ENCODE results near the gene ALG3. TPM values are rescaled to one million over a fixed set of nuclear protein-coding genes. Genes with fewer than 3 reads are reported as not detected.

Gene ALG3
- total RNA-seq, 1 donor from 2014 or later: 23.7 TPM

- H3K9me3 Mint-ChIP-seq: no peaks in the 10 kb centered on the region
- TF ChIP-seq CTCF (IDR thresholded peaks at IDR 0.05): no peak
- no peak for TF ChIP-seq EZH2phosphoT487 (IDR thresholded peaks at IDR 0.05)
- no peak for TF ChIP-seq EZH2 (IDR thresholded peaks at IDR 0.05)
- Histone ChIP-seq H3K27me3 (no peaks in the 10 kb centered on the region), H3K4me2 (no peak overlapping the region), H2AFZ (replicated peaks) (no peak overlapping the region), H3K36me3 (no peaks in the 10 kb centered on the region), H3K4me3 (no peak overlapping the region), H3K9ac (no peak overlapping the region), H4K20me1 (ENCODE audit: low read depth) (peaks cover 31% of the 10 kb centered on the region), H3F3A (ENCODE audit: low read depth) (peaks cover 5% of the 10 kb centered on the region), H3K27ac (no peak overlapping the region), H3K4me1 (no peaks in the 10 kb centered on the region), H3K79me2 (ENCODE audit: low read depth) (peaks cover 3% of the 10 kb centered on the region), H3K9me3 (ENCODE audit: low read depth) (no peaks in the 10 kb centered on the region)
- H3K36me3 Mint-ChIP-seq: peaks cover 1% of the 10 kb centered on the region
- no peak overlapping the region for H3K4me3 Mint-ChIP-seq
- H3K4me1 Mint-ChIP-seq: no peaks in the 10 kb centered on the region
- peaks cover 8% of the 10 kb centered on the region for H3K27me3 Mint-ChIP-seq (ENCODE audit: insufficient read depth, low read depth)
- no peak for DNase-seq (ENCODE audit: low spot score)
- no peak overlapping the region for H3K27ac Mint-ChIP-seq
Observed at GRCh38 chr3:184242297-184242685, 6.5 kb downstream of the ALG3 start.

GRCh38 chr3:184241447-184242296, 7.1 kb downstream of the ALG3 start:
- H3K4me2 ChIP-seq: no peak overlapping the region

GRCh38 chr3:184241141-184241446, 7.7 kb downstream of the ALG3 start:
- H3K4me2 ChIP-seq: no peak overlapping the region
- H3K36me3 Mint-ChIP-seq: peaks cover 1% of the 10 kb centered on the region
- H3K4me1 ChIP-seq: no peaks in the 10 kb centered on the region
- H3K27ac ChIP-seq: no peak overlapping the region
- H4K20me1 ChIP-seq (ENCODE audit: low read depth): peaks cover 31% of the 10 kb centered on the region
- H3K4me1 Mint-ChIP-seq: no peaks in the 10 kb centered on the region
- H3K4me3 ChIP-seq: no peak overlapping the region
- TF ChIP-seq EZH2phosphoT487 (IDR thresholded peaks at IDR 0.05): no peak
- no peak for TF ChIP-seq EZH2 (IDR thresholded peaks at IDR 0.05)
- TF ChIP-seq CTCF (IDR thresholded peaks at IDR 0.05): no peak
- no peaks in the 10 kb centered on the region for H3K9me3 ChIP-seq (ENCODE audit: low read depth)
- DNase-seq (ENCODE audit: low spot score): no peak
- H3K9ac ChIP-seq: no peak overlapping the region
- no peaks in the 10 kb centered on the region for H3K79me2 ChIP-seq (ENCODE audit: low read depth)
- no peak overlapping the region for H3K4me3 Mint-ChIP-seq
- H2AFZ ChIP-seq (replicated peaks): no peak overlapping the region
- no peaks in the 10 kb centered on the region for H3K9me3 Mint-ChIP-seq
- H3F3A ChIP-seq (ENCODE audit: low read depth): peaks cover 5% of the 10 kb centered on the region
- no peak overlapping the region for H3K27ac Mint-ChIP-seq
- H3K27me3 Mint-ChIP-seq (ENCODE audit: insufficient read depth, low read depth): peaks cover 11% of the 10 kb centered on the region
- no peaks in the 10 kb centered on the region for H3K36me3 ChIP-seq
- H3K27me3 ChIP-seq: no peaks in the 10 kb centered on the region

More at GRCh38 chr3:184241447-184242296, 7.1 kb downstream of the ALG3 start:
- peaks cover 5% of the 10 kb centered on the region for H3F3A ChIP-seq (ENCODE audit: low read depth)
- no peak overlapping the region for H2AFZ ChIP-seq (replicated peaks)
- no peaks in the 10 kb centered on the region for H3K27me3 ChIP-seq
- H3K36me3 ChIP-seq: no peaks in the 10 kb centered on the region
- no peak for TF ChIP-seq EZH2 (IDR thresholded peaks at IDR 0.05)
- TF ChIP-seq CTCF (IDR thresholded peaks at IDR 0.05): no peak
- Mint-ChIP-seq H3K36me3 (peaks cover 1% of the 10 kb centered on the region), H3K4me1 (no peaks in the 10 kb centered on the region), H3K27me3 (ENCODE audit: insufficient read depth, low read depth) (peaks cover 9% of the 10 kb centered on the region), H3K27ac (no peak overlapping the region), H3K9me3 (no peaks in the 10 kb centered on the region), H3K4me3 (no peak overlapping the region)
- H3K9me3 ChIP-seq (ENCODE audit: low read depth): no peaks in the 10 kb centered on the region
- DNase-seq (ENCODE audit: low spot score): no peak
- peaks cover 31% of the 10 kb centered on the region for H4K20me1 ChIP-seq (ENCODE audit: low read depth)
- no peak overlapping the region for H3K4me3 ChIP-seq
- no peak overlapping the region for H3K9ac ChIP-seq
- H3K79me2 ChIP-seq (ENCODE audit: low read depth): no peaks in the 10 kb centered on the region
- no peaks in the 10 kb centered on the region for H3K4me1 ChIP-seq
- H3K27ac ChIP-seq: no peak overlapping the region
